Renal cortex interstitium (tissue), 11 donors: ENCODE measurements around the gene PMPCA. TPM values are rescaled to one million over a fixed set of nuclear protein-coding genes. Genes with fewer than 3 reads are reported as not detected.
A peak's percentile ranks its signal among the peaks of the same experiment; 100 is the strongest.

ENCODE experiments used
- DNase-seq, 11 donors: peaks; one replicate each; pipeline ENCODE4 v3.0.0-alpha.2; 2013; ENCODE audit warnings: low read depth in 9 of 11, low spot score in 4 of 11; ENCODE audit errors: extremely low read depth in 1 of 11
- polyA plus RNA-seq, 3 donors: library from polyadenylated mRNA; unstranded; fragments of 120-200 nt; gene quantifications; one replicate each; pipeline ENCODE4 v1.2.1, GENCODE V29; 2013; ENCODE audit not compliant: insufficient read length in 3 of 3

Gene PMPCA
- polyA plus RNA-seq, 3 donors, result 55.7 to 67.3 (median 61.1) TPM

DNA sequence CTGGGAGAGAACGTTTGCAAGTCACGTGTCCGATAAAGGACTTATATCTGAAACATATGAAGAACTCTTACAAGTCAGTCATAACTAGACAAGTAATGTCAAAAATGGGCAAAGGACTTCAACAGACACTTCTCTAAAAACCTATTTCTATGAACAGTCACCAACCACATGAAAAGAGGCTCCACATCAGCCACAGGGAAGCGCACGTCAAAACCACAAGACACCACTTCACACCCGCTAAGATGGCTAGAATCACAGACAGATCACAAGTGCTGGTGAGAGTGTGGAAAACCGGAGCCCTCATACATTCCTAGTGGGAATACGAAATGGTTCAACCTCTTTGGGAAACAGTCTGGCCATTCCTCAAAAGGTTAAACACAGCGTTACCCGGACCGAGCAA, 25.4 kb upstream of the PMPCA start:
- no peak for DNase-seq

DNA sequence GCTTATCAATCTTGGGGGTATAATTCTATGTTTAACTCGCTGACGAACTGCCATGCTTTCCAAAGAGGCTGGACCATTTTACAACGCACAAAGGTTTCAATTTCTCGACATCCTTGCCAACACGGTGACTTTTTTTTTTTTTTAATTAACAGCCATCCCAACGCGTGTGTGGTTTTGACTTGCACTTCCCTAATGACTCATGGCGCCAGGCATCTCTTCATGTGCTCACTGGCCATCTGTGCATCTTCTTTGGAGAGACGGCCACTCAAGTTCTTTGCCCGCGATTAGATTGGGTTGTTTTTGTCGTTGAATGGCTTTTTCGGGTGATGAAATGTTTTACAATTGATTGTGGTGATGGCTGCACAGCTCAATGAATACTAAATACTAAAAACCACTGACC, 24.4 kb upstream of the PMPCA start:
- no peak for DNase-seq

DNA sequence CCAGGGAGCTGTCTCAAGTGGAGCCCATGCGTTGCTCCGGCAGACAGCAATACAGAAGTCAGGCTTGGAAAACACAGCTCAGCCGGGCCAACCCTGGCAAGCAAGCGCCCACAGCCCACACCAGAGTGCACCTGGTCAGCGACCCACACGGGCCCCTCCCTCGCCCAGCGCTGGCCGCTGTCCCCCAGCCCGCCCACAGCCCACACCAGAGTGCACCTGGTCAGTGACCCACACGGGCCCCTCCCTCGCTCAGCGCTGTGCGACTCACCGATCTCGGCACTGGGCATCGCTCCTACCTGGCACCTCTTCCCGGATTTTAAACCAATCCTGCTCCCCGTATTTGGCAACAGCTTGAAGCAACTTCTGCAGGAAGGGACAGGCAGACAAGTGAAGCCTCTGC, 23.2 kb upstream of the PMPCA start:
- DNase-seq, result no peak

GRCh38 chr9:136389396-136389795, 21.1 kb upstream of the PMPCA start:
- no peak for DNase-seq

GRCh38 chr9:136391737-136392537, 18.5 kb upstream of the PMPCA start:
- no peak for DNase-seq

GRCh38 chr9:136392538-136393449, 17.7 kb upstream of the PMPCA start:
- DNase-seq, result no peak

DNA sequence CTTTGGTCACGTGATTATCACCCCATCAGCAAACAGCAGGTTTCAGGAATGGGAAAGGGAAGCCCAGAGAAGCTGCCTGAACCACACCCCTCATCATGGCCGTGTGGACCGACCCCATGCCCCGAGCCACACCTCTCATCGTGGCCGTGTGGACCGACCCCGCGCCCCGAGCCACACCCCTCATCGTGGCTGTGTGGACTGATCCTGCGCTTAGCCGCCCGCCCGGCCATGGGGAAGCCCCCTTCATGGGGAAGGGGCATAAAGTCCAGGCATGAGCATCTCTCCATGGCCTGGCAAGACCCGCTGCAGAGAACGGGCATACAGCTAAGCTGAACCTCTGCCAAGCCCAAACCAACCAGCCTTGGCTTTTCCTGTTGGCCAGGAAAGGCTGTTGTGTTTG, 16.9 kb upstream of the PMPCA start:
- no peak for DNase-seq

GRCh38 chr9:136394312-136395019, 16.0 kb upstream of the PMPCA start:
- no peak for DNase-seq

DNA sequence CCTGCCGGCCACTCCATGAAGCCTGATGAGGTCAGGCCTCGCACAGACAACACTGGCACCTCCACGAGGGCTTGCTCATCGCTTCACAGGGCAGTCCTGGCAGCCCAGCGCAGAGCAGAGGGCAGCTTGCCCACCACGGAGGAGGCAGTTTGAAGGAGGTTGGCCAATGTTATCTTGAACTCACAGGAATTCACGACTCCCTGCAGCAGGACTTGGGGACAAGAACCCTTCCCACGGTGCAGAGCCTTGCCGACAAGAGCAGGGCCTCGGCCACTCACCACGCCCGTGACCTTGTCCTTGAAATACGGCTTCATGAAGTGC, 15.5 kb upstream of the PMPCA start:
- no peak for DNase-seq

DNA sequence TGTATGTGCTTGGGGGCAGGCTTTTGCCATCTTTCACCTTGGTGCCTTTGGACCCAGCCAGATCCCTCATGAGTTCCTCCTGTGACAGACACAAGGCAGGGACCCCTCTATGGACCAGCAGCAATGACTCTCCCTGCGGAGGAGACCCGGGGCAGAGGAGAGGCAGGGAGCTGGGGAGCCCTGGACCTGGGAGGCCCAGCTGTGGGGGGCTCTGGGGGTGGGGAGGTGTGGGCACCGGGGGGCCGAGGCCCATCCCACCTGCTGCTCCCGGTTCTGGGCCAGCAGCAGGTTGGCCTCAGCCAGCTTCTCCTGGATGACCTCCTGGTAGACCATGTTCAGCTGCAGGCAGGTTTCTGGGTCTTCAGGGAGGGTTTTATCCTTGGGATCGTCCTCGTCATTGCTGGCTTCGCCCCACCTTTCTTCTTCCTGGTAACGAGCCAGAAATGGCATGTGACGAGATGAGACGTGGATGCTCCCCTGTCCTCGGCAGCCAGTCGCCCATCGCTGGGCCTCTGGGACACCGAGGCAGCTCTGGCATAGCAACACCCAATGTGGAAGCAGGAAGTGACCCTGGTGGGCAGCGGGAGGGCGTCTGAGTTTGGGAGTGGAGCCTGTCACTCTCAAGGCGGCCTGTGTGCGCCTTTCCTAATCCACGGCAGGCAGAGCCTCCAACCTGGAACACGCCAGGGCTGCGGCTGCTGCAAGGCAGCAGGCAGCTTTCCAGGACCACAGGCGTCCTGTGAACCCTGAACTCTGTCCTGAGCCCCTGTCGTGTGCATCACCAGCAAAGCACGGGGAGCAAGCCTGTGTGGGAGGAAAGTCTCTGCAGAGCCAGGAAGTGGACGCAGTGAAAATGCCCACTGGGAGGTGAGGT, 14.9 kb upstream of the PMPCA start:
- no peak for DNase-seq

DNA sequence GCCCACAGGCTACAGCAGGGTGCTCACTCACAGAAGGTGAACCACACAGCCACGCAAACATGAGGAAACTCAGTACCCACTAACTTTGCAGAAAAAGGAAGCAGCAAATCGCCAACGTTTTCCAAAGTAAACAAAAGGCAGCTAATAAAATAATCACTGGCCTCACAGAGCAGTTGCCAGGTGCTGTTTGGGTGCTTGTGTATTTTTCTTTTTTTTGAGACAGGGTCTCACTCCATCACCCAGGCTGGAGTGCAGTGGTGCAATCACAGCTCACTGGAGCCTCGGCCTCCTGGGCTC, 14.3 kb upstream of the PMPCA start:
- DNase-seq, result no peak

- no peak for DNase-seq
Observed at GRCh38 chr9:136397643-136398042, 12.8 kb upstream of the PMPCA start.

DNA sequence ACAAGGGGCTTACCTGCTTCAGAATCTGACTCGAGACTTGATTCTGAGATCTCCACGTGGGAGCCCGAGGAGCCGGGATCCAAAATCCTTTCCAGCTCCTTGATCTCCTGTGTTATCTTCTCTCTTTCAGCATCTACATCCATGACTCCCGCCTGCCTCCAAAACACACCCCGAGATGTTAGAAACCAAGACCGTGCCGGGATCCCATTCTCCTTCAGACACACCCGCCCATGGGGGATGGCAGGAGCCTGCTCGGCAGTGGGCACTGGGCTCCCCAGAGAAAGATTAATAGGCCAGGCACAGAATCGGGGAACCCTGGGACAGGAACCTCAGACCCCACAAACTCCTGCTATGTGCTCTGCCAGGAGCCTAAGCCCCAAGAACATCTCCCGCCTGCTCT, 12.2 kb upstream of the PMPCA start:
- DNase-seq, result no peak

- DNase-seq, result no peak
Observed at GRCh38 chr9:136399176-136400037, 11.1 kb upstream of the PMPCA start.

DNA sequence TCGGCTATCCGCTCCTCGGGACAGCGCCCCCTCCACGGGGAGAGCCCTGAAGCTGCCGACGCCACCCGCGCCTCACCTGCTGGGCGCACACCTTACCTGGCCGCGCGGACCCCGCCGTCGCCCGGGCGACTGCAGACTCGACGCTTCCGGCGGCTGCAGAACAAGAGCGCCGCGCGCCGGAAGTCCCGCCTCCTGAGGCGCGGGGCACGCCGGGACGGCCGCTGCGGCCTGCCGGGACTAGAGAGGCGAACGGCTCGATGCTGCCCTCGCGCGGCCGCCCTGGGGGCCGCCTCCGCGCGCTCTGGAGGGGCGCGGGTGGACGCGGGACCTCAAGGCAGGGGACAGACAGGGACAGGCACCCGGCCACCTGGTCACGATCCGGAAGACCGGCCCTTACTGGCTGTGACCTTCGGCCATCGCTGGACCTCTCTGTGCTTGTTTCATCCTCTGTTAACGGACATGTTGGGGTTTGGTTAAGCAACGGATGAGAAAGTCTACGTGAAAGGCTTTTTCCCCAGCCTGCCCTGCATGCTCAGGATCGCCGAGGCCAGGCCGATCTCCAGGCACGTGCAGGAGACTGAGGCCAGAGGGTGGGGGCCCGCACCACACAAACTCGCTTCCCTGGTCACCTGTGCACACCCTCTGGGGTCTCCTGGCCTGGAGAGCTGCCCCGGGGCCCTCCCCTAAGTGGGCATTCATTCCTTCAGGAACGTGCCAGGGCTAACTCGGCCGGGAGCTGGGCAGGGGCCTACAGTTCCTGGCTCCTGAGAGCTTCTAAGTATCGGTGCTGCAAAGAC, 10.2 kb upstream of the PMPCA start, which contains the start of gene SNAPC4:
Gene SNAPC4, minus strand, starts transcription at position 133 of the 797 bp plus-strand sequence. CDS start 1,742 bp downstream, outside the sequence.
- peak; percentile 62 to 87 (median 83) for DNase-seq

DNA sequence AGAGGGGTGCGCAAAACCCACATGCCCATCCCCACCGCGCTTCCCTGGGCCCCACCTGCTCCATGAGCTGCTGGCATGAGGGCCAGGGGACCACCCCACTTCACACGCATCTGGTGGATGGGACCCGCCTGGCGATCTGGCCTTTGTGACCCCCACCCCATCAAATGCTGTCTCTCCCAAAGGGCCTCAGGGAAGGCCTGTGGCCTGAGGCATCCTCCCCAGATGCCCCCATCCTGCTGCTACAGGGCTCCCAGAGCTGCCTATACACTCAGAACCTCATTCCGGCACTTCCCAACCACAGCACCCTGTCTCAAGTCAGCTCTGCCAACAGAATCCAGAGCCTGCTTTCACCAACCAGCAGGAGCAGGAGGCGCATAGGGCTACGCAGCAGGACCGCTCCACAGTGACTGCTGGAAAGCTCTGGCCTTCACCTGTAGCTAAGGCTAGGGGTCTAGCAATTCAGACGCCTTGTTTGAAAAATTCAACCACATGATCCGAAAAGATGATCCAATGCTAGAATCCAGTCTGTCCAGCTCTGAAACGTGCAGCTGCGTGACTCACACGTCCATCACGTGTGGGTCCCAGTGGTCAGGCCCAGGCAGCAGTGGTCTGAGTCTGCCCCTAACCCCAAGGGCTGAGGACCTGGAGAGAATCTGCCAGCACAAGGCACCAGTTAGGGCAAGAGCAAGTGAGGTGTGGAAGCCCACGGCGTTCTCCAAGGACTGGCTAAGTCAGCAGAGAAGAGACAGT, 9.1 kb upstream of the PMPCA start:
- no peak for DNase-seq

GRCh38 chr9:136402067-136402466, 8.4 kb upstream of the PMPCA start:
- no peak for DNase-seq
